ENCODE results near the gene ADGRA1. TPM values are rescaled to one million over a fixed set of nuclear protein-coding genes. Genes with fewer than 3 reads are reported as not detected.

The ADGRA1 gene
- total and polyA plus RNA-seq, 7 donors = under 0.01 to 0.28 (median 0.08) TPM; not detected in 3

GRCh38 chr10:133154411-133154810 lies 66.7 kb downstream of the ADGRA1 start:
- Histone ChIP-seq H3K27ac (no peak overlapping the region), H3K4me1 (no peaks in the 10 kb centered on the region), H3K4me3 (no peak overlapping the region), H3K27me3 (peaks cover 0 to 16% (median 0%) of the 10 kb centered on the region in 3 donors), H3K9me3 (no peaks in the 10 kb centered on the region), H3K36me3 (no peaks in the 10 kb centered on the region)
- WGBS, 2 donors = 76 to 85% methylated on average over 4 of the region's 4 CpGs
- TF ChIP-seq EP300 (IDR thresholded peaks at IDR 0.05) = no peak
- TF ChIP-seq CTCF (IDR thresholded peaks at IDR 0.05) = no peak
- TF ChIP-seq POLR2A (IDR thresholded peaks at IDR 0.05) = no peak
- TF ChIP-seq POLR2AphosphoS5 (IDR thresholded peaks at IDR 0.05) = no peak
- no peak for DNase-seq
- intact Hi-C loops (cut with DNase I) = no loop called here

GRCh38 chr10:133154996-133155778 lies 67.5 kb downstream of the ADGRA1 start:
- 90 to 94% methylated on average over 30 of the region's 30 CpGs for WGBS, 2 donors
- intact Hi-C loops (cut with DNase I) = no loop called here
- Histone ChIP-seq H3K27me3 (peaks cover 0 to 23% (median 0%) of the 10 kb centered on the region in 3 donors), H3K4me3 (no peak overlapping the region), H3K4me1 (peaks cover 0 to 6% (median 0%) of the 10 kb centered on the region in 4 donors), H3K27ac (no peak overlapping the region), H3K36me3 (no peaks in the 10 kb centered on the region), H3K9me3 (no peaks in the 10 kb centered on the region)
- TF ChIP-seq POLR2AphosphoS5 (IDR thresholded peaks at IDR 0.05) (no peak), CTCF (IDR thresholded peaks at IDR 0.05) (no peak), POLR2A (IDR thresholded peaks at IDR 0.05) (no peak), EP300 (IDR thresholded peaks at IDR 0.05) (no peak)
- DNase-seq = peak; percentile 54

GRCh38 chr10:133156674-133157579 lies 69.2 kb downstream of the ADGRA1 start:
- H3K27ac ChIP-seq = no peak overlapping the region
- WGBS, 2 donors = 80 to 83% methylated on average over 24 of the region's 24 CpGs
- peaks cover 0 to 40% (median 15%) of the 10 kb centered on the region in 3 donors for H3K27me3 ChIP-seq
- TF ChIP-seq EP300 (IDR thresholded peaks at IDR 0.05) (no peak), CTCF (IDR thresholded peaks at IDR 0.05) (no peak), POLR2A (IDR thresholded peaks at IDR 0.05) (no peak), POLR2AphosphoS5 (IDR thresholded peaks at IDR 0.05) (no peak)
- no peaks in the 10 kb centered on the region for H3K9me3 ChIP-seq
- intact Hi-C loops (cut with DNase I) = no loop called here
- H3K4me1 ChIP-seq = peaks cover 0 to 22% (median 17%) of the 10 kb centered on the region in 4 donors
- DNase-seq = peak; percentile 36
- no peaks in the 10 kb centered on the region for H3K36me3 ChIP-seq
- H3K4me3 ChIP-seq = no peak overlapping the region

- peak; percentile 60 for DNase-seq
- WGBS, 2 donors = 73 to 79% methylated on average over 34 of the region's 34 CpGs
- H3K27ac ChIP-seq = no peak overlapping the region
- no peak overlapping the region for H3K4me3 ChIP-seq
- no peaks in the 10 kb centered on the region for H3K36me3 ChIP-seq
- TF ChIP-seq CTCF (IDR thresholded peaks at IDR 0.05) (no peak), EP300 (IDR thresholded peaks at IDR 0.05) (no peak)
- H3K27me3 ChIP-seq = peaks cover 0 to 49% (median 23%) of the 10 kb centered on the region in 3 donors
- intact Hi-C loops (cut with DNase I) = no loop called here
- no peaks in the 10 kb centered on the region for H3K9me3 ChIP-seq
- peaks cover 0 to 22% (median 17%) of the 10 kb centered on the region in 4 donors for H3K4me1 ChIP-seq
These were observed 70.1 kb downstream of the ADGRA1 start for GRCh38 chr10:133157662-133158436.

Data from sigmoid colon (tissue), 7 donors.